Mesenchymal stem cell (in vitro differentiated cells and primary cell): ENCODE measurements around the gene NTMT1.

ENCODE experiments used
- DNase-seq: peaks from one replicate; pipeline ENCODE4 v3.0.0-alpha.2; 2013
- H2AFZ ChIP-seq: one replicate; pipeline ENCODE4 v1.6.1; 2013; ENCODE audit warnings: low read depth, mild to moderate bottlenecking, control low read depth, inconsistent platforms, low read length, moderate library complexity
- H2AK5ac ChIP-seq: 2 replicates; pipeline ENCODE4 v1.6.1; 2013; ENCODE audit warnings: low read length, moderate library complexity, mild to moderate bottlenecking, inconsistent platforms; ENCODE audit not compliant: severe bottlenecking
- H2BK120ac ChIP-seq: one replicate; pipeline ENCODE4 v1.6.1; 2013; ENCODE audit warnings: low read depth, mild to moderate bottlenecking, inconsistent platforms, low read length, moderate library complexity
- H2BK12ac ChIP-seq, 2 experiments: one replicate each; pipeline ENCODE4 v1.6.1; 2013; ENCODE audit warnings: inconsistent platforms in 2 of 2, low read length in 2 of 2, mild to moderate bottlenecking in 2 of 2, moderate library complexity in 2 of 2, control low read depth in 1 of 2
- H2BK15ac ChIP-seq: one replicate; pipeline ENCODE4 v1.6.1; 2013; ENCODE audit warnings: mild to moderate bottlenecking, low read depth, inconsistent platforms; ENCODE audit not compliant: poor library complexity, severe bottlenecking
- H2BK5ac ChIP-seq: 2 replicates; pipeline ENCODE4 v1.6.1; 2013; ENCODE audit warnings: low read depth, mild to moderate bottlenecking, low read length, control low read depth, inconsistent platforms; ENCODE audit not compliant: poor library complexity, severe bottlenecking
- H3K14ac ChIP-seq, 2 experiments: one replicate each; pipeline ENCODE4 v1.6.1; 2013; ENCODE audit warnings: inconsistent platforms in 2 of 2, low read length in 2 of 2, control low read depth in 1 of 2, mild to moderate bottlenecking in 1 of 2, moderate library complexity in 1 of 2
- H3K18ac ChIP-seq, 2 experiments: one replicate each; pipeline ENCODE4 v1.6.1; 2013; ENCODE audit warnings: inconsistent platforms in 2 of 2, low read length in 2 of 2, control low read depth in 1 of 2, low read depth in 1 of 2, mild to moderate bottlenecking in 1 of 2
- H3K23ac ChIP-seq, 2 experiments: one replicate each; pipeline ENCODE4 v1.6.1; 2013; ENCODE audit warnings: inconsistent platforms in 2 of 2, low read length in 2 of 2, mild to moderate bottlenecking in 2 of 2, moderate library complexity in 2 of 2, control low read depth in 1 of 2
- H3K27ac ChIP-seq: 2 replicates; pipeline ENCODE4 v1.5.1; 2013; ENCODE audit warnings: mild to moderate bottlenecking, moderate library complexity, low read length, control low read depth, inconsistent platforms; ENCODE audit not compliant: poor library complexity, severe bottlenecking
- H3K27me3 ChIP-seq, 2 experiments: 2 replicates each; pipeline versions ENCODE4 v1.6.1 to v1.7.0; 2013; ENCODE audit warnings: low read length in 2 of 2, mild to moderate bottlenecking in 2 of 2, moderate library complexity in 2 of 2, control low read depth in 1 of 2, inconsistent platforms in 1 of 2; ENCODE audit not compliant: control insufficient read depth in 1 of 2, insufficient read depth in 1 of 2
- H3K36me3 ChIP-seq, 2 experiments: 2 replicates each; pipeline versions ENCODE4 v1.6.1 to v1.7.0; 2013; ENCODE audit warnings: low read length in 2 of 2, control low read depth in 1 of 2, inconsistent platforms in 1 of 2, low read depth in 1 of 2, mild to moderate bottlenecking in 1 of 2; ENCODE audit not compliant: insufficient read depth in 2 of 2, control insufficient read depth in 1 of 2
- H3K4ac ChIP-seq, 2 experiments: one replicate each; pipeline ENCODE4 v1.6.1; 2013; ENCODE audit warnings: inconsistent platforms in 2 of 2, low read length in 2 of 2, mild to moderate bottlenecking in 2 of 2, moderate library complexity in 2 of 2, control low read depth in 1 of 2, low read depth in 1 of 2
- H3K4me1 ChIP-seq: 2 replicates; pipeline ENCODE4 v1.6.1; 2013; ENCODE audit warnings: low read depth, low read length, control low read depth; ENCODE audit not compliant: control insufficient read depth, insufficient read depth
- H3K4me2 ChIP-seq: 2 replicates; pipeline ENCODE4 v1.6.1; 2013; ENCODE audit warnings: low read length, mild to moderate bottlenecking, inconsistent platforms; ENCODE audit not compliant: poor library complexity, severe bottlenecking
- H3K4me3 ChIP-seq, 2 experiments: 2 replicates each; pipeline versions ENCODE4 v1.5.1 to v1.7.0; 2013; ENCODE audit warnings: low read length in 2 of 2, mild to moderate bottlenecking in 2 of 2, control low read depth in 1 of 2, low read depth in 1 of 2; ENCODE audit not compliant: insufficient read depth in 1 of 2
- H3K79me1 ChIP-seq: replicated peaks from 2 replicates; pipeline ENCODE4 v1.6.1; 2013; ENCODE audit warnings: mild to moderate bottlenecking, control low read depth, low read length, inconsistent platforms; ENCODE audit not compliant: poor library complexity, severe bottlenecking
- H3K9ac ChIP-seq: 2 replicates; pipeline ENCODE4 v1.7.0; 2013; ENCODE audit warnings: mild to moderate bottlenecking, low read length, moderate library complexity
- H3K9me3 ChIP-seq: 2 replicates; pipeline ENCODE4 v1.7.0; 2013; ENCODE audit warnings: mild to moderate bottlenecking, low read length; ENCODE audit not compliant: control insufficient read depth
- H4K8ac ChIP-seq: one replicate; pipeline ENCODE4 v1.6.1; 2013; ENCODE audit warnings: inconsistent platforms, mild to moderate bottlenecking, low read length, moderate library complexity
- H4K91ac ChIP-seq: one replicate; pipeline ENCODE4 v1.6.1; 2013; ENCODE audit warnings: mild to moderate bottlenecking, low read length, inconsistent platforms
- WGBS: methylation state at CpG from one replicate; pipeline ENCODE4 v1.1.7; 2013; ENCODE audit warnings: mixed read lengths; 5-methylcytosine and 5-hydroxymethylcytosine counted together

Gene NTMT1

DNA sequence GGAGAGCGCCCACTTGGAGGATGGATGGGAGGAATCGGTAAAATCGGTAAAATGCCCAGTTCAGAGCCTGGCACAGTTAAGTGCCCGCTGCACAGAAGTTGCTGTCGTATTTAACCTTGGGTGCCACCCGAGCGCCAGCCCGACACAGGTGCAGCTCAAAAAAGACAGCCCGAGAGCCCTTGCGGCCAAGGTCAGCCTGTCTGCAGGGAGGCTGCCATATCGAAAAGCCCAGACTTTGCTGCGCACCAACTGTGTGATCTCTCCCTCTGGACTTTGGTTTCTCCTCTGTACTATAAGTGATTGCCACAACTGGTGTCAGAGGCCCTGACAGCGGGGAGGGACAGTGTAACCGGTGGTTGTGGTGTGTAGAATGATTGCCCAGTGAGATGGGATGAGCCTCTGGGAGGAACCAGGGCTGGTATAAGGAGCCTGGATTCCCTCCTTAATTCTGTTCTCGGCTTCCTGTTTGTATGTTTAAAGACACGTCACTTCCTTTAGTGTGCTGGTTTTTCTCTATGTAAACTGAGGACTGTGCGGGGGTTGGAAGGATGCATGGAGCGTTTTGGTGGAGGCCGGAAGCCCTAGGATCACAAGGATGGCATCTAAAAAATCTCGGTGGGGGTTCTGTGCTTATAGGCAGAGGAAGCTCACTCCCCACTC, 792 bp downstream of the NTMT1 start:
- peak overlapping the region; percentile 91 for H3K4me2 ChIP-seq
- peak overlapping the region in 1 of 2 experiments; percentile 14 for H3K14ac ChIP-seq
- H3K4me3 ChIP-seq: peak overlapping the region; percentile 82 to 86
- H2BK15ac ChIP-seq: no peak overlapping the region
- no peaks in the 10 kb centered on the region for H3K9me3 ChIP-seq
- H3K4ac ChIP-seq: peak overlapping the region; percentile 39 to 81
- H2BK12ac ChIP-seq: no peak overlapping the region
- peak overlapping the region; percentile 92 for H4K91ac ChIP-seq
- H3K18ac ChIP-seq: peak overlapping the region; percentile 91 to 97
- H3K23ac ChIP-seq: no peak overlapping the region
- H3K27ac ChIP-seq: peak overlapping the region; percentile 83
- H3K4me1 ChIP-seq: peaks cover 36% of the 10 kb centered on the region
- H2AK5ac ChIP-seq: peak overlapping the region; percentile 33
- peaks cover 7 to 14% of the 10 kb centered on the region in 2 experiments for H3K36me3 ChIP-seq
- H3K27me3 ChIP-seq: no peaks in the 10 kb centered on the region
- peaks cover 1% of the 10 kb centered on the region for H3K79me1 ChIP-seq
- H4K8ac ChIP-seq: peak overlapping the region; percentile 66
- DNase-seq: peak; percentile 85
- H2BK5ac ChIP-seq: peak overlapping the region; percentile 10
- no peak overlapping the region for H2BK120ac ChIP-seq
- 2% methylated on average over 20 of the region's 20 CpGs for WGBS
- peak overlapping the region; percentile 94 for H3K9ac ChIP-seq
- H2AFZ ChIP-seq: no peak overlapping the region

DNA sequence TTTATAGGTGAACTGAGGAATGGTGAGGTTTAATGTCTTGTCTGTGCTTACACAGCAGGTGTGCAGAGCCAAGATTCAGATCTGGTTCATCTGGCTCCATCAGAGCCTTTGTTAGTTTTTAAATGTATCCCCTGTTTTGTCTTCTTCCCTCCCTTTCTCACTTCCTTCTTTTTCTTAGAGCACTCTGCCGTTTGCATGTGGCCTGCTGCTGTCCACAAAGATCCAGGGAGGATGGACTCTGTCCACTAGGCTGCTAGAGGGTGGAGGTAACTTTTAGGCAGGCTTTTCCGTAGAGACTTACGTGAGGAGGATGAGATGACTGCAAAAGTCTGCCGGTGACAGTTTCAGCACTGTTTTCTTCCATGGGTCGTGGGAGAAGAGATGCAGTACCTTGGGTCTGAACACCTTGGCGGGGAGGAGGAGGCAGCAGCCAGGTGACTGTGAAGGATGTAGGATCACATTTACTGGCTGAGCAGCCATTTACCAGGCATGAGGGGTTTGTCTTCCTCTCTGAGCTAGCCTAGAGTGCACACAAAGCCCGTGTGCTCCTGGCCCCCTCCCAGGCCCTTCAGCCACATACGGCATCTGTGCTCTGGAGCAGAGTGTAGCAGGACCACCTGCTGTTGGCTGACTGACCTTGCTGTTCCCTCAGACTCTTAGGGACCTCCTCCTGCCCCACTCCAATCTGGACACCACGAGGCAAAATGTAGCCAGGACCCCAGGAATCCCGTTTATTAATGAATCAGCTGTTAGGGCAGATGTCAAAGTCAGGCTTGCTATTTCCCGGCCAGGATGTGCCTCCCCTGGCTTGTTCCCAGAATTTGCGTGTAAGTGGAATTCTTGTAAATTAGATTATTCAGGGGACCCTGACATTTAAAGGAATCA, 1.8 kb downstream of the NTMT1 start:
- no peak overlapping the region for H2BK120ac ChIP-seq
- peaks cover 10 to 22% of the 10 kb centered on the region in 2 experiments for H3K36me3 ChIP-seq
- no peak overlapping the region for H2BK12ac ChIP-seq
- H3K4me2 ChIP-seq: peak overlapping the region; percentile 91
- no peak overlapping the region for H2BK15ac ChIP-seq
- peaks cover 1% of the 10 kb centered on the region for H3K79me1 ChIP-seq
- peak; percentile 18 for DNase-seq
- H3K14ac ChIP-seq: peak overlapping the region in 1 of 2 experiments; percentile 26
- H3K4ac ChIP-seq: peak overlapping the region in 1 of 2 experiments; percentile 56
- H3K23ac ChIP-seq: no peak overlapping the region
- no peak overlapping the region for H4K8ac ChIP-seq
- H2AFZ ChIP-seq: no peak overlapping the region
- H3K27me3 ChIP-seq: no peaks in the 10 kb centered on the region
- H4K91ac ChIP-seq: no peak overlapping the region
- peak overlapping the region in 1 of 2 experiments; percentile 82 for H3K4me3 ChIP-seq
- H2BK5ac ChIP-seq: no peak overlapping the region
- whole genome bisulfite sequencing: 68% methylated on average over 12 of the region's 12 CpGs
- peak overlapping the region; percentile 94 for H3K9ac ChIP-seq
- peaks cover 46% of the 10 kb centered on the region for H3K4me1 ChIP-seq
- H3K18ac ChIP-seq: no peak overlapping the region
- H3K9me3 ChIP-seq: no peaks in the 10 kb centered on the region
- H3K27ac ChIP-seq: peak overlapping the region; percentile 83
- peak overlapping the region; percentile 40 for H2AK5ac ChIP-seq

DNA sequence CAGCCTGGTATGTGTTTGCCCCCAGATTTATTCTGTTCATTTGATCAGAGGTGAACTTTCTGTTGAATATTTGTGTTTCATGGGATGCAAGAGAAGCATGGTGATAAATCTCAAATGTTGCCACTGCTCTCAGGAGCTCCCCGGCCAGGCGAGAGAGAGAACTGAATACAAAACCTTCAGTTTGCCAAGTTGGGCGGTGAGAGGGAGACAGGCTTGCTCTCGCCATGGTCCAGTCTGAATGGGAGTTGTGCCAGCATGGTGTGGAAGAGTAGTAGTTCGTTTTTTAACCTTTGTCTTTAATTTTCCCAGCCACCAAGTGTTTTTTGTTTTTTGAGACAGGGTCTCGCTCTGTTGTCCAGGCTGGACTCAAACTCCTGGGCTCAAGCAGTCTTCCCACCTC, 2.7 kb downstream of the NTMT1 start:
- no peak overlapping the region for H3K23ac ChIP-seq
- H3K14ac ChIP-seq: no peak overlapping the region
- 92% methylated on average over 5 of the region's 6 CpGs for WGBS
- H4K8ac ChIP-seq: no peak overlapping the region
- H2BK120ac ChIP-seq: no peak overlapping the region
- no peak overlapping the region for H2AK5ac ChIP-seq
- H2BK5ac ChIP-seq: no peak overlapping the region
- H3K27ac ChIP-seq: peak overlapping the region; percentile 83
- peak overlapping the region; percentile 94 for H3K9ac ChIP-seq
- no peak overlapping the region for H4K91ac ChIP-seq
- H3K79me1 ChIP-seq: peaks cover 2% of the 10 kb centered on the region
- H2AFZ ChIP-seq: no peak overlapping the region
- no peak overlapping the region for H3K4ac ChIP-seq
- no peak overlapping the region for H2BK15ac ChIP-seq
- H2BK12ac ChIP-seq: no peak overlapping the region
- no peak for DNase-seq
- H3K4me2 ChIP-seq: no peak overlapping the region
- H3K4me3 ChIP-seq: no peak overlapping the region
- peaks cover 48% of the 10 kb centered on the region for H3K4me1 ChIP-seq
- H3K18ac ChIP-seq: no peak overlapping the region
- no peaks in the 10 kb centered on the region for H3K27me3 ChIP-seq
- no peaks in the 10 kb centered on the region for H3K9me3 ChIP-seq
- H3K36me3 ChIP-seq: peaks cover 19 to 31% of the 10 kb centered on the region in 2 experiments

DNA sequence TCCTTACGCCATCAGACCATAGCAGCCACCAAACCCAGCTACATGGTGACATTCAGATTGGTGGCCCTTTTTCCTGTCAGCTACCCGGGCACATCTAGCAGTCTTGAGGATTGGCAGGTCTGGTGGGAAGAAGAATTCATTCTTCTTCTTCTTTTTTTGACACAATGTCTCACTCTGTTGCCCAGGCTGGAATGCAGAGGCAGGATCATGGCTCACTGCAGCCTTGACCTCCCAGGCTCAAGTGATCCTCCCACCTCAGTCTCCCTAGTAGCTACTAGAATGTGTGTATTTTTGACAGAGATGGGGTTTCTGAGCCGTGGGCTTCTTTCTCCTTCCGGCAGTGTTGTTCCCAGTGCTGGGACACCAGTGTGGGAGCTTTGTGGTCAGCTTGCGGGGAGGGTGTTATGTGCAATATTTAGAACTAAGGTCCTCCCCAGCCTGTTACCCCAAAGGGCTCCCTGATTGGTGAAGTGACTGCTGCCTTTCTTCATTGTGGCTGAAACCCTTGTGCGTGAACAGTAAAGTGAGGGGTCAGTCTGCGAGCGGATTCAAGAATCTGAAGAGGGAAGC, 3.4 kb downstream of the NTMT1 start:
- Histone ChIP-seq H2BK5ac (no peak overlapping the region), H3K27me3 (no peaks in the 10 kb centered on the region), H2AFZ (no peak overlapping the region), H3K9me3 (no peaks in the 10 kb centered on the region), H4K91ac (no peak overlapping the region), H2BK15ac (no peak overlapping the region), H3K9ac (no peak overlapping the region), H3K4ac (peak overlapping the region in 1 of 2 experiments; percentile 17), H3K18ac (no peak overlapping the region), H2AK5ac (no peak overlapping the region), H3K4me1 (peaks cover 47% of the 10 kb centered on the region), H2BK12ac (no peak overlapping the region), H3K79me1 (peaks cover 7% of the 10 kb centered on the region), H3K4me3 (no peak overlapping the region), H4K8ac (no peak overlapping the region), H3K23ac (no peak overlapping the region), H3K14ac (no peak overlapping the region), H3K36me3 (peaks cover 24 to 37% of the 10 kb centered on the region in 2 experiments), H3K4me2 (no peak overlapping the region), H2BK120ac (no peak overlapping the region), H3K27ac (no peak overlapping the region)
- no peak for DNase-seq
- 97% methylated on average over 6 of the region's 8 CpGs for WGBS
